Neural crest cell (in vitro differentiated cells): ENCODE results near the gene SLC7A6OS. TPM values are rescaled to one million over a fixed set of nuclear protein-coding genes. Genes with fewer than 3 reads are reported as not detected.

Source experiments
- DNase-seq: peaks from one replicate; pipeline ENCODE4 v3.0.0; 2021; ENCODE audit warnings: low read depth, mixed read lengths, low spot score
- H3K27ac Mint-ChIP-seq: one replicate; pipeline ENCODE4 v1.8.0; 2021; ENCODE audit warnings: mild to moderate bottlenecking, mixed read lengths; ENCODE audit not compliant: unreplicated experiment
- H3K27me3 Mint-ChIP-seq: 2 replicates; pipeline ENCODE4 v1.8.0; 2021; ENCODE audit warnings: low read depth, mild to moderate bottlenecking, mixed read lengths
- H3K36me3 Mint-ChIP-seq: 2 replicates; pipeline ENCODE4 v1.8.0; 2021; ENCODE audit warnings: low read depth, mild to moderate bottlenecking, mixed read lengths
- H3K4me1 Mint-ChIP-seq: 2 replicates; pipeline ENCODE4 v1.8.0; 2021; ENCODE audit warnings: mixed read lengths
- H3K4me3 Mint-ChIP-seq: one replicate; pipeline ENCODE4 v1.8.0; 2021; ENCODE audit warnings: mild to moderate bottlenecking, mixed read lengths
- H3K9me3 Mint-ChIP-seq: 2 replicates; pipeline ENCODE4 v1.8.0; 2021; ENCODE audit warnings: mixed read lengths
- total RNA-seq: library from RNA; stranded (reverse); gene quantifications from 2 replicates; pipeline ENCODE4 v1.2.1, GENCODE V29; 2021
- TF ChIP-seq, protein P1 (sequence below): fragments of 200-600 bp; sonication (generic); conservative IDR thresholded peaks from 2 replicates; pipeline ENCODE4 v1.5.0; 2021; ENCODE audit warnings: antibody characterized with exemption, mild to moderate bottlenecking

Gene SLC7A6OS
- total RNA-seq, 1 donor from 2014 or later, result 23.8 TPM

GRCh38 chr16:68286153-68287074, 24.3 kb downstream of the SLC7A6OS start:
- TF ChIP-seq, protein P1, sequence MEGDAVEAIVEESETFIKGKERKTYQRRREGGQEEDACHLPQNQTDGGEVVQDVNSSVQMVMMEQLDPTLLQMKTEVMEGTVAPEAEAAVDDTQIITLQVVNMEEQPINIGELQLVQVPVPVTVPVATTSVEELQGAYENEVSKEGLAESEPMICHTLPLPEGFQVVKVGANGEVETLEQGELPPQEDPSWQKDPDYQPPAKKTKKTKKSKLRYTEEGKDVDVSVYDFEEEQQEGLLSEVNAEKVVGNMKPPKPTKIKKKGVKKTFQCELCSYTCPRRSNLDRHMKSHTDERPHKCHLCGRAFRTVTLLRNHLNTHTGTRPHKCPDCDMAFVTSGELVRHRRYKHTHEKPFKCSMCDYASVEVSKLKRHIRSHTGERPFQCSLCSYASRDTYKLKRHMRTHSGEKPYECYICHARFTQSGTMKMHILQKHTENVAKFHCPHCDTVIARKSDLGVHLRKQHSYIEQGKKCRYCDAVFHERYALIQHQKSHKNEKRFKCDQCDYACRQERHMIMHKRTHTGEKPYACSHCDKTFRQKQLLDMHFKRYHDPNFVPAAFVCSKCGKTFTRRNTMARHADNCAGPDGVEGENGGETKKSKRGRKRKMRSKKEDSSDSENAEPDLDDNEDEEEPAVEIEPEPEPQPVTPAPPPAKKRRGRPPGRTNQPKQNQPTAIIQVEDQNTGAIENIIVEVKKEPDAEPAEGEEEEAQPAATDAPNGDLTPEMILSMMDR, result no peak
- peaks cover 10% of the 10 kb centered on the region for H3K36me3 Mint-ChIP-seq
- no peak for DNase-seq
- H3K27ac Mint-ChIP-seq, result peak overlapping the region; percentile 68
- H3K27me3 Mint-ChIP-seq, result no peaks in the 10 kb centered on the region
- no peaks in the 10 kb centered on the region for H3K9me3 Mint-ChIP-seq
- H3K4me3 Mint-ChIP-seq, result no peak overlapping the region
- H3K4me1 Mint-ChIP-seq, result no peaks in the 10 kb centered on the region

- H3K4me1 Mint-ChIP-seq, result no peaks in the 10 kb centered on the region
- H3K27me3 Mint-ChIP-seq, result no peaks in the 10 kb centered on the region
Observed at GRCh38 chr16:68285683-68286082, 25.1 kb downstream of the SLC7A6OS start.

GRCh38 chr16:68284847-68285246, 25.9 kb downstream of the SLC7A6OS start:
- Mint-ChIP-seq H3K36me3 (peaks cover 10% of the 10 kb centered on the region), H3K27me3 (no peaks in the 10 kb centered on the region), H3K9me3 (no peaks in the 10 kb centered on the region), H3K4me3 (no peak overlapping the region), H3K27ac (no peak overlapping the region), H3K4me1 (no peaks in the 10 kb centered on the region)
- TF ChIP-seq, protein P1, result no peak
- DNase-seq, result no peak

More at GRCh38 chr16:68285683-68286082, 25.1 kb downstream of the SLC7A6OS start:
- H3K4me3 Mint-ChIP-seq, result no peak overlapping the region
- no peak for DNase-seq
- TF ChIP-seq, protein P1, result no peak
- H3K9me3 Mint-ChIP-seq, result no peaks in the 10 kb centered on the region
- H3K27ac Mint-ChIP-seq, result no peak overlapping the region
- peaks cover 10% of the 10 kb centered on the region for H3K36me3 Mint-ChIP-seq

DNA sequence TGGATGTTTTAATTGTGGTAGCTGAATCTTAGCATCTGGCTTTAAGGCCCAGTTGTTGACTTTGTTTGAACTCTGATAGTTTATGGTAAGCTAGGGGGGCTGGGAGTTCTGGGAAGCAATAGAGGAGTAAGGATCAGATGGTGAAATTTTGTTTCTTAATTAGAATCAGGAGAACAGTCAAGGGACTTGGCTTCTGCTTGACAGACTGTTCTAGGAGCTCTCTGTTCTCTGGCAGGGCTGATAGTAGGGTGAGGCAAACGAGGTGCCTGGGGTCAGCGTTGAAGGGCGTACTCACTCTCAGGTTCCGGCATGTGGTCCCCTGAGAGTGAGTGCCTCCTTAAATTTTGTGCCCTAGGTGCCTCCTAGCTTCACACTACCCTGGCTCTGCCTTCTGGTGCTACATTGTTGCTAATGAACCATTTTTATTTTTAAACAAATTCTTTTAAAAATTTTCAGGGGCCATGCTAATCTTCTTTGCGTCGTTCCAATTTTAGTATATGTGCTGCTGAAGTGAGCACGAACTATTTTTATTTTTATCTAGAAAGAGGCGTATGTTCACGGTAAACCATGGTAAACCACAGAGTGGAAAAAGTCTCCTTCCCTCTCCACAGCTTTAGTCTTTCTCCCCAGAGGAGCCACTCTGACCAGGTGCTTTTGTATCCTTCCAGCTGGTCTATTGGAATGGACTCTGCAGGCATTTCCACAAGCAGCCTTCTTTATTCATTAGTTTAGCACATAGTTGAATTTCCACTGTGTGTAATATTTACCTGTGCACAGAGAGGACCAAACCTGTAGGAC, 26.7 kb downstream of the SLC7A6OS start:
- H3K4me1 Mint-ChIP-seq, result no peaks in the 10 kb centered on the region
- H3K27me3 Mint-ChIP-seq, result no peaks in the 10 kb centered on the region

DNA sequence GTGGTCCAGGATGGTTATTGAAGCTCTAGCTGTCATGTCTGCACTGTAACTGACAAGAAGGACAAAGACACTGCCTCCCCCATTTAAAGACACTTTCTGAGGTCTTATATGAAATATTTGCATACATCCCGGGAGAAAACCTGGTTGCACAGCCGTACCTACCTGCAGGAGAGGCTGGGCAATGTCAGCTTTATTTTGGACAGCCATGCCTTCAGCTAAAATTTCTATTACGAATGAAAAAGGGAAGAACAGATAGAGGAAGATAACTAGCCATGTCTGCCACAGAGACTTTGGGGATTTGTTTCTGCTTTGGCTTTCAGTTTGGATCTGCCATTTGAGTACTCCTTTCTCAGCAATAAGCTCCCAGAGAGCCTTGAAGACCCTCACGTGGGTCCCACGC, 27.4 kb downstream of the SLC7A6OS start:
- DNase-seq, result no peak
- H3K27ac Mint-ChIP-seq, result peak overlapping the region; percentile 54
- H3K9me3 Mint-ChIP-seq, result no peaks in the 10 kb centered on the region
- H3K4me3 Mint-ChIP-seq, result no peak overlapping the region
- no peaks in the 10 kb centered on the region for H3K4me1 Mint-ChIP-seq
- H3K27me3 Mint-ChIP-seq, result no peaks in the 10 kb centered on the region
- H3K36me3 Mint-ChIP-seq, result peaks cover 10% of the 10 kb centered on the region
- TF ChIP-seq, protein P1, result no peak

More for the DNA sequence above, 26.7 kb downstream of the SLC7A6OS start:
- TF ChIP-seq, protein P1, result no peak
- Mint-ChIP-seq H3K9me3 (no peaks in the 10 kb centered on the region), H3K27ac (peak overlapping the region; percentile 54), H3K4me3 (no peak overlapping the region), H3K36me3 (peaks cover 10% of the 10 kb centered on the region)
- DNase-seq, result no peak
